HUDEP-2 (cell line): ENCODE measurements around the gene SARNP.

ENCODE experiments used
- DNase-seq, 76 experiments: peaks; one replicate each; lab custom pipeline; 2025; ENCODE audit not compliant: unreplicated experiment in 76 of 76; lab: John Stamatoyannopoulos, UW

SARNP gene

GRCh38 chr12:55712700-55713415 is 104.7 kb downstream of the SARNP start:
- no peak for DNase-seq

DNA sequence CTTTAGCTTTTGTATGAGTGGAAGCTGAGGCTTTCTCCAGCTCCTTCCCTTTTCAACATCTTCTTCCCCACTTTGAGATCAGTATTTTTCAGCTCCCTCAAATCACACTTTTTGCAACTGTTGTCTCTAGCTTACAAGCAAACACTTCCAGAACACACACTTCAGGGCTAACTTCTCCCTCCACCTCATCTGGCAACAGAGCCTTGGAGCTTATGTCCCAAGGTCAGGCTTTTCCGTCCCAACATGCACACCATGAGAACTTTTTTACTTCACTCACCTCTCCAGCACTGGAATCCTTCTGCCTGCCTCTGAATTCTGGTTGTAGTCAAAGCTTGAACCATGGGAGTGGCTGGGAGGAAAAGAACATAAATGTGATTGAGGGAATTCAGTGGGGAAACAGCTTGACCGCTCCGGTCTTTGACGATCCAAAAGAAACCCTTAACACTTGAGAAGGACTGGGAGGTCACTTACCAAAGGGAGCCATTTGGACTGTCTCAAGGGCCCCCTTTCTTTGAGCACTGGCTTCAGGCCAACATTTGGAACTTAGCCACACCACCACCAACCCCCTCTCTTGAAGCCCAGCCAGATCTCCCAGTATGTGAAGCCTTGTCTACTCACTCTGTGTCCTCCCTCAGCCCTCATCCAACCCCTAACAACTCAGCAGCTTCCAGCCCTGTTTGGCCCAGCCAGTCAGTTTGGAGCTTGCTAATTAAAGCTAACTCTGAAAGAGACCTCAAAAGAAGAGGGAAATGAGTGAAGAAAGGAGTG is 105.6 kb downstream of the SARNP start:
- peak in 1 of 76 experiments; percentile 17 for DNase-seq

DNA sequence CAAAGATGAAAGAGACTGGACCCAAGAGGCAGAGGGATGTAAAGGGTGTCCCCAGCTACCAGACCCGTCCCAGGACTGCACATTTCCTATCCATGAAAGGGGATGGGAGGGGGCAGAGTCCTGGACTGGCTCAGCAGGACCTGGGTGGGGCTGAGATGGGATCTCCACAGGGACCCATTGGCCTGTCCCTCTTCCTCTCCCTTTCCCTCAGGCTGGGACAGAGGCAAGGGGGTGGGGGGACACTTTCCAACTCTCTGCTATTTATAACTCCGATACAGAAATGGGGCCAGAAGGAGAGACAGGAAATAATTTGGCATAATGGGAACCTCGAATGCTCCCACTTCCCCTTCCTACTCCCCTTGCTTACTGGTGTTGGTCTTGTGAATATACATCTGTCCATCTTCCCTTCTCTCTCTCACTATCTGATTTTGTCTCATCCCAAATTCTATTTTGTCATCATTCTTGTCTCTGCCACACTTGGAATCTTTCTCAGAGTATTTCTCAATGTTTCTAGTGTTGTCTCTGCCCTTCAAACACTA is 108.8 kb downstream of the SARNP start:
- no peak for DNase-seq

- peak in 2 of 76 experiments; percentile 9 to 24 for DNase-seq
Observed at GRCh38 chr12:55707841-55708694, 109.5 kb downstream of the SARNP start, which contains the start of gene ITGA7. Gene ITGA7 (minus strand): TSS chr12:55707904. CDS start chr12:55707682, 222 bp downstream.
